BLaER1 treated with 17β-estradiol and CSF1 and Interleukin-3, amounts not matched to agents 10 nM and 100 nM (cell line): Measurements from ENCODE around the gene MYO1D.

Experiments
- H3K27ac ChIP-seq, 11 experiments: shearing (Covaris generic); formaldehyde crosslinking; 2 replicates each; pipeline ENCODE4 v1.8.1; 2022
- H3K27me3 ChIP-seq, 11 experiments: shearing (Covaris generic); formaldehyde crosslinking; 2 replicates each; pipeline ENCODE4 v1.8.1; 2022
- H3K36me3 ChIP-seq, 11 experiments: shearing (Covaris generic); formaldehyde crosslinking; 2 replicates each; pipeline ENCODE4 v1.8.1; 2022
- H3K4me1 ChIP-seq, 10 experiments: shearing (Covaris generic); formaldehyde crosslinking; 2 replicates each; pipeline ENCODE4 v1.8.1; 2022
- H3K4me2 ChIP-seq, 11 experiments: shearing (Covaris generic); formaldehyde crosslinking; 2 replicates each; pipeline ENCODE4 v1.8.1; 2022
- H3K4me3 ChIP-seq, 10 experiments: shearing (Covaris generic); formaldehyde crosslinking; 2 replicates each; pipeline ENCODE4 v1.8.1; 2022
- H3K9ac ChIP-seq, 11 experiments: shearing (Covaris generic); formaldehyde crosslinking; 2 replicates each; pipeline ENCODE4 v1.8.1; 2022
- H3K9me3 ChIP-seq, 11 experiments: shearing (Covaris generic); formaldehyde crosslinking; replicated peaks in 1 of 11; 2 replicates each; pipeline ENCODE4 v1.8.1; 2022
- H4K20me1 ChIP-seq, 11 experiments: shearing (Covaris generic); formaldehyde crosslinking; 2 replicates each; pipeline ENCODE4 v1.8.1; 2022
- Cebpa-rat ChIP-seq, 11 experiments: shearing (Covaris generic); IDR thresholded peaks; 2 replicates each; pipeline ENCODE4 v1.8.1; 2022

MYO1D gene

GRCh38 chr17:32819787-32820186, 57.1 kb downstream of the MYO1D start:
- H3K27ac ChIP-seq, result peak overlapping the region in 7 of 11 experiments; percentile 58 to 67 (median 62); a peak in 11 of 22 replicates
- H3K27me3 ChIP-seq, result no peaks in the 10 kb centered on the region
- no peak overlapping the region for H3K9ac ChIP-seq
- H3K4me1 ChIP-seq, result peaks cover 15 to 41% (median 31%) of the 10 kb centered on the region in 10 experiments
- H4K20me1 ChIP-seq, result no peaks in the 10 kb centered on the region
- no peak for TF ChIP-seq Cebpa-rat (IDR thresholded peaks at IDR 0.05)
- H3K9me3 ChIP-seq, result peaks cover 0 to 3% (median 0%) of the 10 kb centered on the region in 11 experiments; a peak in 1 of 22 replicates
- peak overlapping the region in 10 of 11 experiments; percentile 33 to 90 (median 62); a peak in 19 of 22 replicates for H3K4me2 ChIP-seq
- H3K4me3 ChIP-seq, result no peak overlapping the region; a peak in 2 of 20 replicates
- no peaks in the 10 kb centered on the region for H3K36me3 ChIP-seq

DNA sequence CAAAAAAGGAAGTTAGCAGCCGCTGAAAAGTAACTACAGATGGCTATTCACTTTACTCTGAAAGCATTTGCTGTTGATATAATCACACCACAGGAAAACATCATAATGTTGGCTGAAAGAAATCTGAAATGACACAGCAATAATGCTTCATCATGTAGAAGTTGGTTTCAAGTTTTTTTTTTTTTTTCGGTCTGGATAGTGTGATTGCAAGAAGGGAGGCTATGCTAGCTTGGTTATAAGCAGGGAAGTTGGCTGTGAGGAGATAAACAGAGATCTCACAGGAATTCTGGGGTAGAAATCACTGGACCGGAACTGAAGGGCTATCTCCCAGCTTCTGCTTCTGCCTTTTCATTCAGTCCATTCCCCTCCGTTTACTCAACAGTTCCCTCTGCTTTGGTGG, 57.9 kb downstream of the MYO1D start:
- Histone ChIP-seq H3K4me1 (peaks cover 15 to 44% (median 34%) of the 10 kb centered on the region in 10 experiments), H3K9me3 (peaks cover 0 to 3% (median 0%) of the 10 kb centered on the region in 11 experiments; a peak in 1 of 22 replicates), H3K4me3 (peak overlapping the region in 2 of 10 experiments; percentile 3 to 27; a peak in 3 of 20 replicates), H3K27ac (peak overlapping the region in 10 of 11 experiments; percentile 24 to 67 (median 60); a peak in 20 of 22 replicates), H4K20me1 (no peaks in the 10 kb centered on the region), H3K4me2 (peak overlapping the region; percentile 33 to 90 (median 64)), H3K27me3 (no peaks in the 10 kb centered on the region), H3K36me3 (no peaks in the 10 kb centered on the region), H3K9ac (peak overlapping the region in 4 of 11 experiments; percentile 3 to 48 (median 20); a peak in 7 of 22 replicates)
- TF ChIP-seq Cebpa-rat (IDR thresholded peaks at IDR 0.05), result no peak

GRCh38 chr17:32815460-32815859, 61.5 kb downstream of the MYO1D start:
- Histone ChIP-seq H4K20me1 (no peaks in the 10 kb centered on the region), H3K4me1 (peaks cover 15 to 44% (median 34%) of the 10 kb centered on the region in 10 experiments), H3K4me3 (no peak overlapping the region), H3K9ac (no peak overlapping the region), H3K4me2 (peak overlapping the region in 4 of 11 experiments; percentile 42 to 62 (median 50); a peak in 7 of 22 replicates), H3K27ac (no peak overlapping the region), H3K36me3 (no peaks in the 10 kb centered on the region), H3K9me3 (no peaks in the 10 kb centered on the region), H3K27me3 (no peaks in the 10 kb centered on the region)
- TF ChIP-seq Cebpa-rat (IDR thresholded peaks at IDR 0.05), result no peak

- no peaks in the 10 kb centered on the region for H3K9me3 ChIP-seq
- H3K36me3 ChIP-seq, result no peaks in the 10 kb centered on the region
- no peak overlapping the region for H3K4me3 ChIP-seq
- H3K27me3 ChIP-seq, result no peaks in the 10 kb centered on the region
- peak overlapping the region in 6 of 11 experiments; percentile 2 to 62 (median 44); a peak in 10 of 22 replicates for H3K4me2 ChIP-seq
- peaks cover 15 to 38% (median 29%) of the 10 kb centered on the region in 10 experiments for H3K4me1 ChIP-seq
- no peak for TF ChIP-seq Cebpa-rat (IDR thresholded peaks at IDR 0.05)
- H4K20me1 ChIP-seq, result no peaks in the 10 kb centered on the region
- H3K9ac ChIP-seq, result no peak overlapping the region
- H3K27ac ChIP-seq, result no peak overlapping the region
These were observed 62.1 kb downstream of the MYO1D start for GRCh38 chr17:32814836-32815235.

DNA sequence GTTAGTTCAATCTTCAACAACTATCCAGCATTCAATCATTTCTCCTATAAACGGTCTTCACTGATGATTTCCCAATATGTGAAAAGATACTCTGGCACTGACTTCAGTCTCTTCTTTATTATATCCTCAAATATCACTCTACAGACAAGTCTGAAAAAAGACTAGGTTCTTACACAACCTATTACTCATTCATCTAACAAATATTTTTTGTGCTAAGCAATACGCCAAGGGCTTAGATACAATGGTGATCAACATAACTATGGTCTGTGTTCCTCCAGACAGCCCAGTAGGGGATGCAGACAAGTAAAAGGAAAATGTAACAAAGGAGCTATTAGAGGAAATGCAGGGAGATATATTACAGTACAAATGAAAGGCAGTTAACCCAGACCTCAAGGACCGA, 63.9 kb downstream of the MYO1D start:
- no peak overlapping the region for H3K4me3 ChIP-seq
- no peak overlapping the region for H3K9ac ChIP-seq
- TF ChIP-seq Cebpa-rat (IDR thresholded peaks at IDR 0.05), result no peak
- no peaks in the 10 kb centered on the region for H3K36me3 ChIP-seq
- H3K4me1 ChIP-seq, result peaks cover 0 to 23% (median 11%) of the 10 kb centered on the region in 10 experiments; a peak in 14 of 20 replicates
- H3K27me3 ChIP-seq, result no peaks in the 10 kb centered on the region
- no peaks in the 10 kb centered on the region for H4K20me1 ChIP-seq
- no peaks in the 10 kb centered on the region for H3K9me3 ChIP-seq
- H3K4me2 ChIP-seq, result no peak overlapping the region
- no peak overlapping the region for H3K27ac ChIP-seq

- H3K4me1 ChIP-seq, result peaks cover 0 to 15% (median 10%) of the 10 kb centered on the region in 10 experiments; a peak in 11 of 20 replicates
- TF ChIP-seq Cebpa-rat (IDR thresholded peaks at IDR 0.05), result no peak
- no peak overlapping the region for H3K27ac ChIP-seq
- H3K4me2 ChIP-seq, result no peak overlapping the region
- H3K36me3 ChIP-seq, result no peaks in the 10 kb centered on the region
- H3K4me3 ChIP-seq, result no peak overlapping the region
- H4K20me1 ChIP-seq, result no peaks in the 10 kb centered on the region
- H3K9ac ChIP-seq, result no peak overlapping the region
- H3K9me3 ChIP-seq, result no peaks in the 10 kb centered on the region
- H3K27me3 ChIP-seq, result no peaks in the 10 kb centered on the region
These were observed 66.2 kb downstream of the MYO1D start for GRCh38 chr17:32810690-32811089.

DNA sequence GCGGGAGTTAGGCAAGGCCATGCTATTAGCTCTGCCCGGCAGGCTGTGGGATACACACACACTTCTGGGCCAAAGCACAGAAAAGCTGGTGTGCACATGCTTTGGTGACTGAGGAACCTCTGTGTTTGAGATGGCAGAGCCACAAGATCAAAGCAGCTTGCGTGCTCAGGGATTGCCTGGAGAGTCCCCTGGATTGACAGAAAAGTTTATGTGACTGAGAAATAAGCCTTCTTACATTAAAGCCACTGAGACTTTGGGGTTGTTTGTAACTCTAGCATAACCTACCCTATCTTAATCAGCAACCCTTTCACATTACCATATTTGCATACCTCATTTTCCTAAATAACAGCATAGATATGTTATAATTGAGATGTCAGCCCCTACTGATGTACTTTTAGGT, 69.3 kb downstream of the MYO1D start:
- H3K27ac ChIP-seq, result no peak overlapping the region
- no peaks in the 10 kb centered on the region for H3K36me3 ChIP-seq

GRCh38 chr17:32806646-32807045, 70.3 kb downstream of the MYO1D start:
- Histone ChIP-seq H3K27me3 (no peaks in the 10 kb centered on the region), H3K27ac (no peak overlapping the region), H3K9ac (no peak overlapping the region), H4K20me1 (no peaks in the 10 kb centered on the region), H3K4me2 (no peak overlapping the region), H3K36me3 (no peaks in the 10 kb centered on the region), H3K4me1 (peaks cover 0 to 4% (median 0%) of the 10 kb centered on the region in 10 experiments; a peak in 1 of 20 replicates), H3K4me3 (no peak overlapping the region), H3K9me3 (no peaks in the 10 kb centered on the region)
- TF ChIP-seq Cebpa-rat (IDR thresholded peaks at IDR 0.05), result no peak

More for the DNA sequence above, 69.3 kb downstream of the MYO1D start:
- Histone ChIP-seq H3K9me3 (no peaks in the 10 kb centered on the region), H3K4me2 (no peak overlapping the region), H3K27me3 (no peaks in the 10 kb centered on the region), H3K4me1 (peaks cover 0 to 4% (median 0%) of the 10 kb centered on the region in 10 experiments; a peak in 1 of 20 replicates), H4K20me1 (no peaks in the 10 kb centered on the region), H3K9ac (no peak overlapping the region), H3K4me3 (no peak overlapping the region)
- no peak for TF ChIP-seq Cebpa-rat (IDR thresholded peaks at IDR 0.05)

GRCh38 chr17:32805029-32805976, 71.6 kb downstream of the MYO1D start:
- TF ChIP-seq Cebpa-rat (IDR thresholded peaks at IDR 0.05), result no peak
- no peaks in the 10 kb centered on the region for H3K9me3 ChIP-seq
- no peaks in the 10 kb centered on the region for H3K36me3 ChIP-seq
- no peak overlapping the region for H3K4me2 ChIP-seq
- H3K9ac ChIP-seq, result no peak overlapping the region
- H3K27me3 ChIP-seq, result no peaks in the 10 kb centered on the region
- no peak overlapping the region for H3K27ac ChIP-seq
- H4K20me1 ChIP-seq, result no peaks in the 10 kb centered on the region
- peaks cover 0 to 4% (median 0%) of the 10 kb centered on the region in 10 experiments; a peak in 1 of 20 replicates for H3K4me1 ChIP-seq
- H3K4me3 ChIP-seq, result no peak overlapping the region
